ENCODE results near the gene POLR3B.

GRCh38 chr12:106499628-106500027 lies 142.1 kb downstream of the POLR3B start:
- no peak for TF ChIP-seq CTCF (IDR thresholded peaks at IDR 0.05)
- TF ChIP-seq POLR2A (IDR thresholded peaks at IDR 0.05): no peak
- TF ChIP-seq POLR2AphosphoS5 (IDR thresholded peaks at IDR 0.05): no peak
